Measurements from ENCODE around the gene ATP2C1. TPM values are rescaled to one million over a fixed set of nuclear protein-coding genes. Genes with fewer than 3 reads are reported as not detected.

ATP2C1 gene
- total RNA-seq, 2 donors from 2014 or later = 51.0 to 51.9 TPM

DNA sequence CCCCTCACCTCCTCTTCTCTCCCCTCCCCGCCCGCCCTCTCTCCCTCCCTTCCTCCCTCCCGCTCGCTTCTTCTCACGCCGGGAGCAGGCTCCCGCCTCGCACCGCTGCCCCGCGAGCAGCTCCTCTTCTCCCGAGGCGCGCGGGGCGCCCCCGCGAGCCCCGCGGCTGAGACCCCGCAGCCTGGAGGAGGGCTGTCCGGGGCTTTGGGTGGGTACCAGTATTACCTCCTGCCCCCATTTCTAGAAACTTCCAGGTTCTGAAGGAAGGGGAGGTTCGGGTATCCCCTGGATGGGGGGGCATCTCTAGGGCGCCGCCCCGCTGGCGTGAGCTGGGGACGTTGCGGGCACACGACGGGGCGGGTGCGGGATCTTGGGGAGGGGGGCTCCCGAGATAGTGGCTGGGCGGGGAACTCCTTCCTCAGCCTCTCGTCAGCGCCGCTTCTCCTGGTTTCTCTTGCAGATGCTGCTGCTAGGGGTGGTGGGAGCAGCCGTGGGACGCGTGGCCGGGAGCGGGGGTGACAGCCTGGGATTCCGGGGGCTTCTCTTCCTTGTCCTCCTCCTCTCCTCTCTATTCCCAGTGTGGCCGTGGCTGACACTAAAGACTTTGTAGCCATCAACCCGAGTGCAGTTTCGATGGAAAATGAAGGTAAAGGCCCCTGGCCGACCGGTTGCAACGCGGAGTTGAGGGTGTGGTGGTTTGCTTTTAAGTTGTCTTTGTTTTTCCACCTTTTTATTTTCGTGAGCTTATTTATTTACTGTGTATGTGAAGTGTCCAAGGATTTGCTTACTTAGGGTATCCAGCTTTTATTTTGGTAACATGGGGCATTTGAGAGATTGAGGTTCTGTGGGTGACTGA is 474 bp downstream of the ATP2C1 start:
- ATAC-seq = peak; percentile 21 to 30
- intact Hi-C loops (cut with DNase I) = loop anchor here in 1 of 2 donors (5.0 kb wide), 1 partner anchor 132 kb away; no protein-coding TSS in a partner anchor
- DNase-seq = peak; percentile 31

DNA sequence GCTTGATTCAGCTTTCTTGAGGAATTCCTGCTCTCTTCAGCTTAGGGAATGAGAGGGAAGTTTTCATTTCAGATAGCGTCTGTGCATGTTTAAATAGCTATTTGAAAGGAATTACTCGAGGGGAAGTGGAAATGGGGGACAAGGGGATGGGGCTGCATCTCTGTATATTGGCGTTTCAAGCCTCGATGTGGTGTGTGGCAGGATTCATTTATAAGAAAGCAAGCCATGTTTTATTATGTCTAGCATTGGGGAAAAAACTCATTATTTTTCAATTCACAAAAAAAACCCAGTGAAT is 1.0 kb downstream of the ATP2C1 start:
- no peak for ATAC-seq
- intact Hi-C loops (cut with DNase I) = loop anchor here in 1 of 2 donors (5.0 kb wide), 1 partner anchor 133 kb away; no protein-coding TSS in a partner anchor

DNA sequence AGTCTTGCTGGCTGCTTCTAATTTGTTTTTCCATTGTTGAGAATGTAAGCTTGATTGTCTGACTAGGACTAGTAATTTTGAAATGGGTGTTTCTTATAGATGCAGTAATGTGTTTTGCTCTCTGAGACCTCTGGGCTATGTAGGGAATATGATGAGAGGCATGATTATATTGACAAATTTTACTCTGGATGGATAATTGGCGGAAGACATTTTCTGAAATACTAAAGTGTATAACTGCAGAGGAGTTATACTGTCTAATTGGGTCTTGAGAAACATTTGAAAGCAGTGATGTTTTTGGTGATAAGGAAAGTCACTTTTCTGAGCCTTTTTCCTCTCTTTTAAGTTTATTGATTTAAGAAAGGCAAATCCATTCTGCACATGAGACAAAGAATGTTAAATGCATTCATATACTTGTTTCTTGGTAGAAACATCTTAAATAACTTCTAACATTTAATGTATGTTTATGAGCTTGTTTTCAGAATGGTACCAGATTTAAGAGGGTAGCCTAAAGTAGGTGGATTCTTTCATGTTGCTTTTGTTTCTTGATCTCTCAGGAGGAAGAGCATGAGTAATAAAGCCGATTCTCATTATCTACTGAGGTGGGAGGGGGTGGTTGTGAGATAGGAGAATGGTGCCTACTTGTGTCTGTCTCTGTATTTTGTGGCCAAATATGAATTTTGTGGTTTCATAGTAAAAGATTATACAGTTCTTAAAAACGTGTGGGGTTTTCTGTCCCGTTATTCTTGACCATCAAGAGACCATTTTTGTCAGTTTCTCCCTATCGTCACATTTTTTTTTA is 2.0 kb downstream of the ATP2C1 start:
- ATAC-seq = no peak

More for the DNA sequence above, 1.0 kb downstream of the ATP2C1 start:
- DNase-seq = no peak

DNA sequence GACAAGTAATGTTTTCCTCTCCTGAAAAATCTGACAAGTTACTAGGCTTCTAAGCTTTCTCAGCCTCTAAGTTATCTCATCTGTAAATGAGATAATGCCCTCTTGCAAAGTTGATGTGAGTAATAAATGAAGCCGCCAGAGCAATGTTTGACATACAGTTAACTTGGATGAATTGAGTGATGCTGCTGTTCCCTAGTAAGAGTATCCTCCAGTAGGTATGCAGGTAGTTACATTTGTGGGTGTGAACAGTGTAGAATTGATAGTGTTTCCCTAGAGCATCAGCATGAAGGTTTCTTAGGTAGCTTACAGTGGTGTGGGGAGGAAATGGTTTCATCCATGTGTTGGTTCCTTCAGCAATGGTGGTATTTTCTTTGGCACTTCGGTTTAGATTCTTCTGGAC is 3.4 kb downstream of the ATP2C1 start:
- ATAC-seq = no peak
- intact Hi-C loops (cut with DNase I) = no loop called here
- DNase-seq = no peak

More for the DNA sequence above, 2.0 kb downstream of the ATP2C1 start:
- intact Hi-C loops (cut with DNase I) = no loop called here
- no peak for DNase-seq

DNA sequence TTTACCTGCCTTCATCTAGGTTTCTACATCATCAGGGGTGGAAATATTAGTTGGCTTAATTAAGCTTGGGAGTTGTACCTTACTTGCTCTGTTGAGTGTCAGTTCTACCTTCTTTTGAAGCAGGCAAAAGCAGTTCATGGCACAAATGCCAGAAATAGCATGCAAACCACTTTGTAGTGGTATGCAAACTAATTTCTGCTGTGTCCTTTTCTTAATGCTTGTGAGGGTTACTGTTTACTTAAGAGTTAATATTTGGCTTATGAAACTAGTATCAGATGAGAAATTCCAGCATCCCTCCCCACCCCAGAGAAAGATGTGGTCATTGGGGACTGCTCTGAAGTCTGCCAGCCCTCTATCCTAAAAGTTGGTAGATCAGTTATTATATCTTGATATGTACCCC is 7.1 kb downstream of the ATP2C1 start:
- intact Hi-C loops (cut with DNase I) = no loop called here
- no peak for ATAC-seq
- DNase-seq = no peak

DNA sequence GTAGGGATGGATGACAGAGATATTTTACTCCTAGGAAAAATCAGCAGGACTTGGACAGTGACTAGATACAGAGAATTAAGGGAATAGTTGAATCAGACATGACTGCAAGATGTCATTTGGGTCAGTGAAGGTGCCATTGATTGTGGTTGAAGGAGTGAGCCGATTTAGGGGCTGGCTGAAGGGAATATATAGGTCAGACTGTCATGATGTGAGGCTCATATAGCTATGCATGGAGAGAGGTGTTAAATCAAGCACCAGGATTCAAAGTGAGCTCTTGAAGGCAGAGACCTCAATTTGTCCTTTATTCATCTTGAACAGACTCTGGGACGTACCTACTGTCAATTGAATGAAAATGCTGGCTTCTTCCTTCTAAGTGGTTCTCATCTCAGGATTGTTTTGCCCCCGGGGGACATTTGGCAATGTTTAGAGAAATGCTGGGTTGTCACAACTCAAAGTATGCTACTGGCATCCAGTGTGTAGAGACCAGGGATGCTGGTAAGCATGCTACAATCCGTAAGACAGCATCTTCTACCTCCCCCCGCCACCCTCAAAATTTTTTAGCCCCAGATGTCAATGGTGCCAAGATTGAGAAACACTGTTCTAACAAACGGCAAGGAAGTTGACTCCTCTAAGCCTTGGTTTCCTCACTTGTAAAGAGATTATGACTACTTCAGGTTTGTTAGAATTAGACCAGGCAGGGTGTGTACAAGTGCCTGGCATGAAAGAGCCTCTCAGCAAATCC is 7.8 kb downstream of the ATP2C1 start:
- intact Hi-C loops (cut with DNase I) = no loop called here
- DNase-seq (no peak), ATAC-seq (no peak)

DNA sequence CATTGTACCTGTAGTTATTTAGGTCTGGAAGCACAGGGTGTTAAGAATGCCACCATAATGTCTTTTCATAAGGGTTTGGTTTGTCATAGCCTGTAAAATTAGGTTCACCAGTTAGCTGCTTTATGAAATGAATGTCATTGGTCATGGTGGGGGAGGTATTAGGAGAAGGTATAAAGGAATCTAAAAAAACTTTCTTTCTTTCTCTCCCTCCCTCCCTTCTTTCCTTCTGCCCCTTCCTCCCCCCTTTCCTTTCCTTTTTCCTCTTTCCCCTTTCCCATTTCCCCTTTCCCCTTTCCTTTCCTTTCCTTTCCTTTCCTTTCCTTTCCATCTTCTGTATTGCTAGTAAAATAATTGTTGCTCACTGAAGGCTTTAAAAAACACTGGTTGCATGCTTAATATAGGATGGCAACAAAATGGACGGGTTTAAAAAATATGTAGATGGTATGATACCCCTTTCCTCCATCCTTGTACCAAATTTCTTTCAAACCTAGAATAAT is 9.6 kb downstream of the ATP2C1 start:
- intact Hi-C loops (cut with DNase I) = no loop called here
- ATAC-seq (no peak), DNase-seq (no peak)

DNA sequence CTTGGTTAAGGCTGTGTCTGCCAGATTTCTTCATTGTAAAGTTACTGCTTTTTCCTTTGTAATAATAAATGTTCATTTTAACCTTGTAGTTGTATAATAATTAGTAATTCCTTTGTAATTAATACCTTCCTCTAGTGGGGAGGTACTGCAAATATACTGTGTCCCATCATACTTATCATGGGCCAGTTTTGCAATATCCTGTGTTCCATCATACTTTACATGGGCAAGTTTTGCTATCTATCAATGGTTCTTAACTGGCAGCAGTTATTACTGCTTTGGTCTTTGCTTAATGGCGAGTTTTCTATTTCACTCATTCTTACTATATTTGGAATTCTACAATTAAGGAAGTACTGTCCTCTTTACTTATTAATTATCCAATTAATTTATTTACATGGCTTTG is 10.6 kb downstream of the ATP2C1 start:
- intact Hi-C loops (cut with DNase I) = no loop called here
- ATAC-seq (no peak), DNase-seq (no peak)

DNA sequence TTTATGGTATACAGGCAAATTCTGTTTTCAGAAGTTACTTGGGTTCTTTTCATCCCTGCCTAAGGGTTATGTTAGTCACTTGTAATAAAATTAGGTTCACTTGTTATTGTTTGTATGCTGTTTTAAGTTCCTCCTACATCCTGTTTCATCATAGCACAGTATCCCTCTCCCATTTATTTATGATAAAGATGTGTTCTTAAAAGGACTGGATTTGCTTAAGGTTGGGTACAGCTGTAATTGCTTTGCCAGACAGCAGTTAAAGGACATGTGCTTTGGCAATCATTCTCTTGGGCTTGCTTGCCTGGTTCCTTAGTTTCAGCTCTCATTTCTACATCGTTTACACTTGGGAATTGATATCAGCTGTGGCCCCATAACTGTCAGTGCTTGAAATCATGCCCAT is 11.7 kb downstream of the ATP2C1 start:
- intact Hi-C loops (cut with DNase I) = no loop called here
- ATAC-seq (peak; percentile 35 to 55), DNase-seq (no peak)

DNA sequence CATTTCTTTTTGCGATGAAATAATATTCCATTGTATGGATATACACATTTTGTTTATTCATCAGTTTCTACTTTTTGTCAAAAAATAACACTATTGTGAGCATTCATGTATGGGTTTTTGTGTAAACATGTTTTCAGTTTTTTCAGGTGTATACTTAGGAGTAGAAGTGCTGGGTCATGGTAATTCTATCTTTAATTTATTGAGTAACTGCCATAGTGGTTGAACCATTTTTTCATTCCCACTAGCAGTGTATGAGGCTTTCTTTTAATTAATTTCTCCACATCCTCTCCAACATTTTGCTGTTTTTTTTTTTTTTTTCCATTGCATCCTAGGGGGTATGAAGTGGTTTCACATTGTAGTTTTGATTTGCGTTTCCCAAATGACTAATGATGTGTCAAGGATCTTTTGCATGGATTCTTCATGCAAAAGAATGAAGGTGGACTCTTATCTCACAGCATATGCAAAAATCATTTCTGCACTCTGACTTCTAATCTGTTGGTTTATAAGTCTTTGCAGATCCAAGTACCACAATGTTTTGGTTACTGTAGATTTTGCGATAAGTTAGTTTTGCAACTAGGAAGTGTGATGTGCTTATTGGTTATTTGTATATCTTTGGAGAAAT is 12.6 kb downstream of the ATP2C1 start:
- no peak for DNase-seq
- intact Hi-C loops (cut with DNase I) = no loop called here
- ATAC-seq = no peak

DNA sequence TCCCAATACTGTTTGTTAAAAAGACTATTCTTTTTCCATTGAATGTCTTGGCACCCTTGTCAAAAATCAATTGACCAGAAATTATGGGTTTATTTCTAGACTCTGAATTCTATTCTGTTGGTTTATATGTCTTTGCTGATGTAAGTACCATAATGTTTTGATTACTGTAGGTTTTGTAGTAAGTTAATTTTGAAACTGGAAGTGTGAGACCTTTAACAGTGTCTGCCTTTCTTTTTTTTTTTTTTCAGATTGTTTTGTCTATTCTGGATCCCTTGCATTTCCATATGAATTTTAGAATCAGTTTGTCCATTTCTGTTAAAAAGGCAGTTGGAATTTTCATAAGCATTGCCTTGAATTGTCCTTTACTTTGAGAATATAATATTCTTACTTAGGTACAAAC is 13.6 kb downstream of the ATP2C1 start:
- intact Hi-C loops (cut with DNase I) = no loop called here
- DNase-seq (no peak), ATAC-seq (no peak)

DNA sequence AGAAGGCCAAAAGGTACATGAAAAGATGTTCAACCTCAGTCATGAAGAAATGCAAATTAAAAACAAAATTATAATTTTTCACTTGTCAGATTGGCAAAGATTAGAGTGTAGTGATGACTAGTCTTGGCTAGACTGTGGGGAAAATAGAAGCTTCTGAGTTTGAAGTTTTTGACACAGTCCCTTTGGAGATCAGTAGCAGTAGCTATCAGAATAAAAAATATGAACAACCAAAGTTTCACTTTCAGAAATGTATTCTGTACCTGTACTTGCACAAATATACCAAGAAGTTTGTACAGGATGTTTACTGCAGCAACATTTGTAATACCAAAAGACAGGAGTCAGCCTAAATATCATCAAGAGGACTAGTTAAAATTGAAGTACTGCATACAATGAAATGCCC is 14.1 kb downstream of the ATP2C1 start:
- no peak for ATAC-seq
- no peak for DNase-seq
- intact Hi-C loops (cut with DNase I) = no loop called here

DNA sequence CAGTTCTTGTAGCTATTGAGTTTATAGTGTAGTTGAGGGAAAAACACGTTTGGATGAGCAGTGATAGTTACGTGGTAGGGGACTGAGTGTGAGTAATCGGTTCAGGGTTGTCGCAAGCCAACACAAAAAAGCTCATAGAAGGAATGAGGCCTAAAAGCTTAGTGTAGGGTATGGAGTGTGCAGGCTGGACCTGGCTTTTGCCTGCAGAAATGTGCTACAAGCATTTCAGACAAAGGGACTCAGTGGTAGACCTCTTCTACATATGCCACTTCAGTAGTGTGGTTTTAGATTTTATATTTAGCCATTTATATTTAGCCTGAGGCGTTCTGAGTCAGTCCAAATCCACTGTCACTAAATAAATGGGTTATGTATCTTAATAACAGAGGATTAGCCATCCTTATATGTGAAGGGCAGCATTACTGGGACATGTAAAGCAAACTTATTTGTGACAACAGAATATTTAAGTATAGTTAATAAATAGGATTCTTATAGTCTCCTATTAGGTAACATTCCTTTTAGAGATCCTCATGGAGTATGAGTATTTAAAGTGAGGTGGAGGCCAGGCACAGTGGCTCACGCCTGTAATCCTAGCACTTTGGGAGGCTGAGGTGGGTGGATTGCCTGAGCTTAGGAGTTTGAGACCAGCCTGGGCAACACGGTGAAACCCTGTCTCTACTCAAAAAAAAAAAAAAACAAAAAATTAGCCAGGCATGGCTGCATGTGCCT is 21.8 kb downstream of the ATP2C1 start:
- DNase-seq (no peak), ATAC-seq (peak; percentile 51 to 65)
- intact Hi-C loops (cut with DNase I) = no loop called here

DNA sequence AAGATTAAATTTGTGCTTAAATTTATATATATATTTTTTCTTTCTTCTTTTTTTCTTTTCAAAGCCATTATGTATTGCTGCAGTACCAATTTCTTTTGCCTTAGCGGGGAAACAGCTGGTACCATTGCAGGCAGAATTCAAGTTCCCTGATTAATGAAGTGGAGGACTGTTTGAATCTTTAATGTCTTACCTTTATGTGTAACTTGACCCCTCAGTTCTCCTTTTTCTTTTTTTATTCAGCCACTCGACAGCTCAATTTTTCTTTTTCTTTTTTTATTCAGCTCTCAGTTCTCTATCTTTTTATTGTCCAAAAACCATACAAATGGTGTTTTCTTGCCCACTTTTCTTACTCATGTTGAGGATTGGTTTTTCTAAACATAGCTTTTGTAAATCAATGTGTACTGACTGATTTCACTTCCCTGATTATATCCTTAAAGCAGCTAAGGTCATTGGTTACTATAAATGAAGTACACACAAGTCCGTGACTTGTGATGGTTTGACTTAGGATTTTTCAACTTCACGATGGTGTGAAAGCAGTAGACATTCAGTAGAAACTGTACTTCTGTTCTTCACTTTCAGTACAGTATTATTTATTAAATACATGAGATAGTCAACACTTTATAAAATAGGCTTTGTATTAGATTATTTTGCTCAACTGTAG is 22.8 kb downstream of the ATP2C1 start:
- DNase-seq = no peak
- intact Hi-C loops (cut with DNase I) = no loop called here
- no peak for ATAC-seq

DNA sequence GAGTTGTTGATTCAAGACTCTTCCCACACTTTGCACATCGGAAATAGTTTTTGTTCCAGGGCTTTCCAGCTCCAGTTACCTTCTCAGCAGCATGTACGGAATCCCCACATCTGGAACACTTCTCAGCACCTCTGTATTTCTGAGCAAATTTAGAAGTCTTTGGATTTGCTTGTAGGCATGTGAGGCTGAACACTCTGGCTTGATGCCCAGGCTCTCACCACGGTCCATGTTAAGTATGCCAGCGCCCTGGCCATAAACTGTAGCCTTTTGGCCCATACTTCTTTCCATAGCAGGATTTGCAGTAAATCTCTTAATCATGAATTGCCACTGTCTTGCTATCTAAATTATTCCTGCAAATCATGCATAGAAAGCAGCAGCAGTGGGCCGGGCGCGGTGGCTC is 24.4 kb downstream of the ATP2C1 start:
- intact Hi-C loops (cut with DNase I) = no loop called here
- ATAC-seq (no peak), DNase-seq (no peak)

DNA sequence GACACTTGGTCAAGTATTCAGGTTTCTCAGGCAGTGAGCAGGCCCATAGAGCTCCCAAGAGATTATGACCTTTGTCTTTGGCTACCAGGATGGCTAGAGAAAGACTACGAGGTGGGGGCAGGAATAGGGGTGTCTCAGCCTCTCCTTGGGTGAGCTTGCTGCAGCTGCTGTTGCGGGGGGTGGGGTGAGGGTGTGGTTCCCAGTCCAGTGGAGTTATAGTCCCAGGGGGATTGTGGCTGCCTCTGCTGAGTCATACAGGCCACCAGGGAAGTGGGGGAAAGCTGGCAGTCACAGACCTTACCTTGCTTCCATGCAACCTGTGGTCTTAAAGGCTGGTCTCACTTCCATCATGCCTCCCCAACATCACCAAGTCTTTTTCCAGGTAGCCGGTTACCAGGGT is 31.7 kb downstream of the ATP2C1 start:
- intact Hi-C loops (cut with DNase I) = no loop called here
- DNase-seq = no peak
- ATAC-seq = no peak

DNA sequence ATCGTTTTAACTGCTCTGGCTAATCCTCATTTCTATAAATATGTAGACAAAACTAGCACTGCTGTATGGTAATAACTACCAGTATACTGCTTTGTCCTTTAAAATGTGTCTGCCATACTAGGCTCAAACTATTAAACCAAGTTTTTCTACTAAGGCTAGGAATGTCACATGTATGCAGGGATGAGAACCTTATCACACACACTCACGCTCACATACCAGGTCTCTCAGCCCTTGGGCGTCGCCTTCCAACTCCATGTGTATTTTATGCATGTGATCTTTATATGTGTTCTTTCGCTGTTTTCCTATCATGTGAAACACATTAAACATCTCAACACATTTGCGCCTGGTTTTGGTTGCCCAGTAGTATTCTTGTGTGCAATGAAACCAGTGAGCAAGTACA is 32.6 kb downstream of the ATP2C1 start:
- intact Hi-C loops (cut with DNase I) = no loop called here
- DNase-seq (no peak), ATAC-seq (no peak)

DNA sequence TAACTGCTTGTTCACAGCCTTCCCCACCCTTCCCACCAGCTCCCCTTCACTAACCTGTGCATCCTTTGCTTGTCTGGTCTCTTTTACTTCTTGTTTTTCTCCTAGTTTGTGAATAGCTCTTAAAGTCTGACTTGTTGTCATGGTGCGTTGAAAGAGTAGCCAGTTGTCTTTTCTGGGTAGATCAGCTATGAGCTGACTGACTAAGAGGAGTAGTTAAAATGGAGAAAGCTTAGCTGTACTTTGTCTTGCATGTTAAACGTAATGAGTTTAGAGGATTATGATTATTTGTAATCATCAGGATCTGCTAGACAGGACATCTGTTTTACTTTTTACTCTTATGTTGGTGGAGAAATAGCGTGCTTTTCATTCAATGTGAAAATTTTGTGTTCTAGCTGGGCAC is 35.9 kb downstream of the ATP2C1 start:
- no peak for ATAC-seq
- no peak for DNase-seq
- intact Hi-C loops (cut with DNase I) = no loop called here
